NCI-H1694 (cell line): ENCODE results near the gene CHST15.

Source experiments
- DNase-seq: peaks from one replicate; lab custom pipeline; 2025; lab: John Stamatoyannopoulos, UW

The CHST15 gene

GRCh38 chr10:124092860-124093773 lies at the start of gene CHST15:
CHST15 (minus strand) TSS chr10:124093598; CDS start chr10:124046212, 47,386 bp downstream.
- DNase-seq = no peak

GRCh38 chr10:124142960-124143359 lies 49.6 kb upstream of the CHST15 start:
- no peak for DNase-seq

DNA sequence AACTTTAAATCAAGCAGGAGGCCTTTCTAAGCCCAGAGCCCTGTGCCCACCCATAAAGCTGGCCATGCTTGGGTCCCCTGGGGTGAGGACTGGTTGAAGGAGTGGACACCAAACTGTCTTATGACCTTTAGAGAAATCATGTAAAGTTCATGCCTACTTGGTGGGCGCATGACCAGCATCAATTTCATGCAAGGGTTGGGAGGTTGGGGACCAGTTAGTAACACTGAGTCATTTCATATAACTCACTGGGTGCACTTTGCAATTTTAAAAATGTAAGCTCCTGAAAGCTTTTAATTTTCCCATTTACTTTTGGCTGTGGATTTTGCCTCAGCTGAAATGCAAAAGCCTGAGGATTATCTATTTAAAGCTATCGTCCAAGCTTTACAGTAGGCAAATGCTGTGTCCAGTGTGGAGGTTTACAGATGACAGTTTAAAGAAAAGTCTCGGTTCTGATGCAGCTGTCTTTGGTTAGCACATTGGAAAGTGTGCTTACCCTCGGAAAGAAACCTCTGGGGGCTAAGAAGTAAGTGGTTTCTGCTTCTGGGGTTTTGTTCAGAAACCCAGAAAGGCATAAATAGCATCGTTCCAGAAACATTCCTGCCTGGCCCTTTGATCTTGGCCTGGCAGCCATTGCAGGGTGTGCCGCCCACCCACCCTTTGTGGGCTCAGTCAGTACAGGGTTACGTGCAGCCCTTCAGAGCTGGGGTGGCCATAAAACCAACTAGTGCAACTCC lies 48.8 kb upstream of the CHST15 start:
- no peak for DNase-seq

GRCh38 chr10:124138883-124139348 lies 45.5 kb upstream of the CHST15 start:
- DNase-seq = no peak

- DNase-seq = no peak
Observed at GRCh38 chr10:124138195-124138882, 44.9 kb upstream of the CHST15 start.

DNA sequence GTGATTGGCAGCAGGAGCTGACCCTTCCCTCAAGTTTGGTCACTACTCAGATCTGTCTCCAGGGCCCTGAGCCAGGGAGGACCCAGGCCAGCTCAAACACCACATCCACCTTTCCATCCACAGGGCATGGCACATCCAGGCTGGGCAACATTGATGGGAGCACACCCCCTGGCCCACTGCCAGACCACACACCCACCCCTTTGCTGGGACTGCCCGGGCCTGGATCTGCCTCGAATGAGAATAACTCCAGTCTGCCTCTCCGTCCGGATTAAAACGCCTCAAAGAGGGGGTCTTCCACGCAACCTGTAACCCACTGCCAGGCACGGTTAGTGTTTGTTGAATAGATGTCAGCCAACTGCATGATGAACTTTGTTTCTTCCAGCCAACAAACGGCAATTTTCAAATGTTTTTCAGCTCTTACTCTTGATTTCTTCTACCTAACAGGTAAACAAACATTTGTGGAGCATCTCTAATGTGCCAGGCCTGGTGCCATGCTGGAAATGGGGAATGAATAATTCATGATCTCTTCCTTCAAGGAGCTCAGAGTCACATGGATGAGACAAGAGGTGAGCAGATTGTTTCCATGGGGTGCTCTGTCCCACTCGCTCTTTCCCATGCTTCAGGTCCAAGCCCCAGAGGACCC lies 41.0 kb upstream of the CHST15 start:
- no peak for DNase-seq

- no peak for DNase-seq
Observed at GRCh38 chr10:124132876-124133275, 39.5 kb upstream of the CHST15 start.

DNA sequence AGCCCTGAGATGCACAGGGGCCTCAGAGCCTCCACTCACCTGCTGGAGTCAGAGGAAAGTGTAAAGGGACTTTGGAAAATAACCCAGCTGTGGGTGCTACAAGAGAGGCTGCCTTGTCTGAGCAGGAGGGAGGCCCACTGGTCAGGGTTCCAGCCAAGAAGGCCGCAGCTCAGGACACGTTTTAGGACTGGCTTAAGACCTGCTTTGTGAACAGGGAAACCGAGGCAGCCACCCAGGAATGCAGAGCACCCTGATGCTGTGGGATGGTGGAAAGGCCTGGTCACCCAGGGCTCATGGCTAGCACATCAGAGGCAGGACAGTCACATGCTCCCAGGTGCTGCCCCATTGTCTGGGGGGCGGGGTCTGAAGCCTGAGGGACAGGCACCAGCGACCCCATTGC lies 38.9 kb upstream of the CHST15 start:
- no peak for DNase-seq

DNA sequence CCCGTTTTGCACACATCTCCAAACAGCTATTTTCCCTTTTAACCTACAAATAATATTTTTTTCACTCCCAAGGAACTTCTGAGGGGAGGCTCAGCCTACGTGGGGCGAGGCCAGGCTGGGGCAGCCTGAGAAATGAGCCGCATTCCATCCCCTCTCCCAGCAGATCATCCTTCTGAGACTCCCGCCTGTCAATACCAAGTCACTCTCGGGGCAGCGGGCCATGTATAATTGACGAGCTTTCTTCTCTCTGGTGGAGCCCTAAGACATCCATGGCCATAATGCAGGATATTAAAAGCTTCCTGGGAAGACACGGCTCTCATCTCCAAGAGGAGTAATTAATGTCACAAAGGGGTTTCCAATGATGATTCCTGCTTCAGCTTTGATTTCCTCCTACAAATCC lies 37.8 kb upstream of the CHST15 start:
- no peak for DNase-seq

GRCh38 chr10:124130198-124130900 lies 37.0 kb upstream of the CHST15 start:
- no peak for DNase-seq

DNA sequence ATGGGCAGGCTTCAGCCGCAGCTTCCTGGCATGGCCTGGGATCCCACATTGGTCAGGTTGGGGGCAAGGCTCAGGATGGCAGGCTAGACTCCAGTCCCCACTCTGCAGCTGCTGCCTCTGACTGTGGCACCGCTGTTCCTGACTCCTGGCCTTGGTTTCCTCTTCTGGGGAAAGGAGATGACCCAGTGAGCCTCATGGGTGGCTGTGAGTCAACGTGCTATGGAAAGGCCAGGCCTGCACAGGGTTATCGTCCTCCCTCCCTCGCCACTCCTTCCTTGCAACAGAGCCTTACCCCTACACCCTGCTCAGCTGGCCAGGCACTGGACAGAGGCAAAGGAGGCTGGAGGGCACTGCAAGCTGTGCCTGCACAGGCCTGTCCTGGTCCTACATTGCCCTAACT lies 36.1 kb upstream of the CHST15 start:
- no peak for DNase-seq

DNA sequence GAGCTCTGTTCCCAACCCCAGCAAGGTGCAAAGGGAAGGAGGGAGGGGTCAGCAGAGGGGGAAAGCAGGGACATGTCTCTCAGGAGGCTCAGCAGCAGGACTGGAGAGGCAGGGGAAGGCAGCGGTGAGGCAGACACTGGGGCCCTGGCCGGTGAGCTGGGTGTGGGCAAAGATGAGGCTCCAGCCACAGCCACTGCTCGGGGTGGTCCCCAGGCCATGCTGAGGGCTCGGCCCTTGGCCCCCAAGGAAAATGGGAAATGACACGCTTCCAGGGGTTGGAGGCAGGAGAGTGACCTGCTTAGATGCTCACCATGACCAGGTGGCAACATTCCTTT lies 35.4 kb upstream of the CHST15 start:
- DNase-seq = no peak

GRCh38 chr10:124127965-124128810 lies 34.8 kb upstream of the CHST15 start:
- no peak for DNase-seq

GRCh38 chr10:124127563-124127962 lies 34.2 kb upstream of the CHST15 start:
- no peak for DNase-seq

DNA sequence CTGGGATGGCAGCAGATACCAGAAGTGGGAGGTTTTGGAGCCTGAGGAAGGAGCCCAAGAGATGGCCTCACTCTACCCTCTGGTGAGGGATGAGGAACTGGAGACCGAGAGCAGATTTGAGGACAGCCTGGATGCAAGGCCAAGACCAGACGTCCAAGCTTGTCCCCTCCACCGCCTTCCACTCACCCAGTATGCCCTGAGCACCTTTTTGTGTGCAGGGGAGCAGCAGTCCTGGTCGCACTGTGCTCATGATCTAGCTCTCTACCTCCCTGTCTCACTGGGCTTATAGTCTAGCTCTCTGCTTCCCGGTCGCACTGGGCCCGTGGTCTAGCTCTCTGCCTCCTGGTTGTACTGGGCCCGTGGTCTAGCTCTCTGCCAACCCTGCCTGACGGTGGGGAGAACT lies 33.6 kb upstream of the CHST15 start:
- no peak for DNase-seq

DNA sequence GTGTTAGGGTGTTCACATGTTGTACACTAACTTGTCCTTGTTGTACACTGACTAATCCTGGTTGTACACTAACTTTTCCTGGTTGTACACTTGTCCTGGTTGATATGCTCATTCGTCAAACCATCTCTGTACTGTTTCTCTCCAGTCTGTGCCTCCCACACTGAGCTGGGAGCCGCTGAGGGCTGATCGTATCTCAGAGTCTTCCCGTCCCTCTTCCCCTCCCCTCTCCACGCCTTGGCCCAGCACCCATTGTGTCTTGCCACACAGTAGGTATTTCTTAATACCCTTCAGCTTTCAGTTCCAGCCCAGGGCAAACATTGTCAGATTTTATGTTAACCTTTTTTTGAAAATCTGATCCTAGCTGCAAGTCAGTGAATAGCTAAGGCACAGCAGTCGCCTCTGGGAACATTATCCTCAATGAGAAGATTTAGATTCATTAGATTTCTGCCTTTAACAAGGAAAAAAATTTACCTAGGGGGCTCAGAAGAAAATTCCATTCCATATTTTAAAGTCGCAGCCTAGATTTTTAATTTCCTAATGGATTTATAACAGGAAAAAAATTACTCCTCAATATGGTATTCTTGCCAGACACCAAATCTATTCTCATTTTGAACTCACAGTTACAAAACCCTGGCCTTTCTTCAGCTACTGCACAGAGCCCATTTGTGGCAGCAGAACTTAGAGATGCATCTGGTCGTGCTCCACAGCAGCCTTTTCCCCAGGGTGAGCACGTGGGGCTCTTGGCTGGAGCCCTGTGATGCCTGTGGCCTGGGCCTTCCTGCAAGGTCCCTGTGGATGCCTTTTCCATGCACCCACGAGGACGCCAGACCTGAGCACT lies 33.0 kb upstream of the CHST15 start:
- DNase-seq = no peak

GRCh38 chr10:124125305-124126116 lies 32.1 kb upstream of the CHST15 start:
- DNase-seq = no peak

DNA sequence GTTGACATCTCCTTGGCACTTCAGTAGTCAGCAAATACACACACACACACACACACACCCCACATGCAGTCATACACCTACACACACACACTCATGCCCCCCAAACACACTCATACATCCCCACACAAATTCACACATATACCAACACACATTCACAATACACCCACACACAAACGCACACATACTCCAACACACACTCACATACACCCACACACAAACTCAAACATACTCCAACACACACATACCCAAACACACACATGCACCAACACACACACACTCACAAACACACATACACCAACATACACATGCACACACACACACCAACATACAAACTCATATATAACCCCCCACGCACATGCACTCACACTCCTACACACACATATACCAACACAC lies 31.4 kb upstream of the CHST15 start:
- no peak for DNase-seq
